Prostate gland (tissue), 2 donors: ENCODE measurements around the gene SYNE1. TPM values are rescaled to one million over a fixed set of nuclear protein-coding genes. Genes with fewer than 3 reads are reported as not detected.

Experiments used
- DNase-seq: peaks from one replicate; pipeline ENCODE4 v3.0.0-alpha.2; 2019; ENCODE audit warnings: low spot score
- H3K27ac ChIP-seq, 2 donors: fragments of 200-600 bp; sonication (generic); 2 replicates each; pipeline ENCODE4 v1.5.1; 2017 to 2019
- H3K27me3 ChIP-seq: fragments of 200-600 bp; sonication (generic); replicated peaks from 2 replicates; pipeline ENCODE4 v1.5.1; 2019; ENCODE audit not compliant: insufficient read depth
- H3K36me3 ChIP-seq, 2 donors: fragments of 200-600 bp; sonication (generic); 1 replicate in 1 of 2; 2 replicates in 1 of 2; pipeline versions ENCODE4 v1.5.1 to v1.8.1; 2017 to 2019
- H3K4me1 ChIP-seq: fragments of 200-600 bp; sonication (generic); replicated peaks from 2 replicates; pipeline ENCODE4 v1.5.1; 2019
- H3K4me3 ChIP-seq, 2 donors: fragments of 200-600 bp; sonication (generic); 2 replicates each; pipeline ENCODE4 v1.5.1; 2017 to 2019
- H3K9me3 ChIP-seq: fragments of 200-600 bp; sonication (generic); 2 replicates; pipeline ENCODE4 v1.5.1; 2017
- POLR2A ChIP-seq: fragments of 450-650 bp; IDR thresholded peaks from one replicate; pipeline ENCODE4 v1.6.1; 2016; ENCODE audit warnings: antibody characterized with exemption, mild to moderate bottlenecking
- POLR2AphosphoS5 ChIP-seq: sonication (generic); formaldehyde crosslinking; IDR thresholded peaks from one replicate; pipeline ENCODE4 v1.6.1; 2017; ENCODE audit warnings: antibody characterized with exemption
- WGBS: methylation state at CpG from one replicate; pipeline ENCODE4 v1.1.5; 2018; 5-methylcytosine and 5-hydroxymethylcytosine counted together
- intact Hi-C: fragments of 100-400 bp; cut with DNase I; formaldehyde crosslinking; loops from one replicate; pipeline ENCODE4 v1.14.2; 2022
- total RNA-seq, 2 donors: library from RNA; depleted of rRNA; stranded (reverse); fragments of >200 nt; gene quantifications; one replicate each; pipeline ENCODE4 v1.1.0, GENCODE V29; 2016
- TF ChIP-seq, protein P1 (sequence below), 4 experiments: fragments of 200-600 bp in 2 of 4; fragments of 450-650 bp in 2 of 4; sonication (generic) in 2 of 4; IDR thresholded peaks; 1 replicate in 3 of 4; 2 replicates in 1 of 4; pipeline ENCODE4 v1.5.1; 2016 to 2019; ENCODE audit warnings: antibody characterized with exemption in 4 of 4, mild to moderate bottlenecking in 2 of 4, moderate library complexity in 2 of 4

SYNE1 gene
- total RNA-seq, 2 donors from 2014 or later, result 36.5 to 154 TPM

DNA sequence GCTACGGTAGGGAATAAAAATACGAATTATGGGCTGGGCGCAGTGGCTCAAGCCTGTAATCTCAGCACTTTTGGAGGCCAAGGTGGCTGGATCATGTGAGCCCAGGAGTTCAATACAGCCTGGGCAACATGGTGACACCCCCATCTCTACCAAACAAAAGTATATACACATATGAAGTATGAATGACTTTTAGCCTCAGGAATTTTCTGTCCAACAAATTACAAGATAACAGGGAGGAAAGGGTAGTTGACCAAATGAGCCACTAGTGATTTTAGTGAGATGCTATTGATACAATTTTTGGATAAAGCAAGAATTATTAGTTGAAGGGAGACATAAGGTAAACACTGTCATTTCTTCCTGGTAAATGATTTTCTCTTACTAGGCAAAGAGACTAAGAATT is 328.2 kb downstream of the SYNE1 start:
- Histone ChIP-seq H3K4me1 (no peaks in the 10 kb centered on the region), H3K27me3 (no peaks in the 10 kb centered on the region), H3K36me3 (no peaks in the 10 kb centered on the region), H3K27ac (no peak overlapping the region), H3K4me3 (no peak overlapping the region), H3K9me3 (no peaks in the 10 kb centered on the region)
- DNase-seq, result no peak
- intact Hi-C loops, result no loop called here
- 95% methylated on average over 3 of the region's 3 CpGs for WGBS
- TF ChIP-seq POLR2AphosphoS5 (no peak), POLR2A (no peak)
- TF ChIP-seq, protein P1, sequence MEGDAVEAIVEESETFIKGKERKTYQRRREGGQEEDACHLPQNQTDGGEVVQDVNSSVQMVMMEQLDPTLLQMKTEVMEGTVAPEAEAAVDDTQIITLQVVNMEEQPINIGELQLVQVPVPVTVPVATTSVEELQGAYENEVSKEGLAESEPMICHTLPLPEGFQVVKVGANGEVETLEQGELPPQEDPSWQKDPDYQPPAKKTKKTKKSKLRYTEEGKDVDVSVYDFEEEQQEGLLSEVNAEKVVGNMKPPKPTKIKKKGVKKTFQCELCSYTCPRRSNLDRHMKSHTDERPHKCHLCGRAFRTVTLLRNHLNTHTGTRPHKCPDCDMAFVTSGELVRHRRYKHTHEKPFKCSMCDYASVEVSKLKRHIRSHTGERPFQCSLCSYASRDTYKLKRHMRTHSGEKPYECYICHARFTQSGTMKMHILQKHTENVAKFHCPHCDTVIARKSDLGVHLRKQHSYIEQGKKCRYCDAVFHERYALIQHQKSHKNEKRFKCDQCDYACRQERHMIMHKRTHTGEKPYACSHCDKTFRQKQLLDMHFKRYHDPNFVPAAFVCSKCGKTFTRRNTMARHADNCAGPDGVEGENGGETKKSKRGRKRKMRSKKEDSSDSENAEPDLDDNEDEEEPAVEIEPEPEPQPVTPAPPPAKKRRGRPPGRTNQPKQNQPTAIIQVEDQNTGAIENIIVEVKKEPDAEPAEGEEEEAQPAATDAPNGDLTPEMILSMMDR (IDR thresholded peaks at IDR 0.05), result no peak

DNA sequence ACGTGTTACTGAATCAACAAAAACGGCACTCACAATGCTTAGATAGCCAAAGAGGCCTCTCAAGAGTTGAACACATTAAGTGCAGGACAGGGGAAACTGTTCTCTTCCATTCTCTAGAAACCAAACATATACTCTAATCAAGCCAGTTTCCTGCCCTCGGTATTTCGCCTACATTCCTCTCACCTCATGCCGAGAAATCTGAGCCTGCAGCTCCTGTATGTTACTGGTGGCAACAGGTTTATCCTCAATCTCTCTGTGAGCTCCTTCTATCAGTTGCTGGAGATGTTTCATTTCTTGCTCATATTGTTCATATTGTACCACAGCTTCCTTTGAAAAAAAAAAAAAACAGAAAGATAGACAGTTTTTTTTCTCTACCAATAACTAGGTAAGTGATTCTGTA is 328.9 kb downstream of the SYNE1 start:
- no peak overlapping the region for H3K4me3 ChIP-seq
- no peaks in the 10 kb centered on the region for H3K4me1 ChIP-seq
- no peak overlapping the region for H3K27ac ChIP-seq
- DNase-seq, result no peak
- H3K9me3 ChIP-seq, result no peaks in the 10 kb centered on the region
- H3K36me3 ChIP-seq, result no peaks in the 10 kb centered on the region
- TF ChIP-seq, protein P1 (IDR thresholded peaks at IDR 0.05), result no peak
- TF ChIP-seq POLR2A (no peak), POLR2AphosphoS5 (no peak)
- 78% methylated on average over 5 of the region's 5 CpGs for WGBS
- H3K27me3 ChIP-seq, result no peaks in the 10 kb centered on the region
- intact Hi-C loops, result no loop called here

DNA sequence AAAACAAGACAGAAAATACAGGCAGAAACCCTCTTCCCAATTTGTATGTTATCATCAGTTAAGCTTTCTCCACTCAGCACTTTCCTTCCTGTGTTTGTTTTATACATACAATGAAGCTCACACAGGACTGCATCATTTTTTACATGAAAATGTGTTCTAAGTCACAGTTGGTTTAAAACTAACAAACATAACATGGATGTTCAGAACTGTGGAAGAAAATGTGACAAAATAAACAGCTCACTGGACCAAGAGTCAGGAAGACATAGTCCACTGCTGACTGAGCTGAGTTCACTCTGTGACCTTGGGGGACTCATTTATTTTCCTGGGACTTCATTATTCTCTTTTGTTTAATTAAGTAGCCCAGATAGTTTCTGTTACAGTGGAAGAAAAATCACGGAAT is 331.5 kb downstream of the SYNE1 start:
- Histone ChIP-seq H3K4me3 (no peak overlapping the region), H3K27ac (no peak overlapping the region), H3K9me3 (no peaks in the 10 kb centered on the region), H3K4me1 (no peaks in the 10 kb centered on the region), H3K27me3 (no peaks in the 10 kb centered on the region), H3K36me3 (no peaks in the 10 kb centered on the region)
- WGBS, result 65% methylated on average over 1 of the region's 1 CpG
- intact Hi-C loops, result no loop called here
- TF ChIP-seq POLR2A, result no peak
- no peak for TF ChIP-seq POLR2AphosphoS5
- TF ChIP-seq, protein P1 (IDR thresholded peaks at IDR 0.05), result no peak
- DNase-seq, result no peak

DNA sequence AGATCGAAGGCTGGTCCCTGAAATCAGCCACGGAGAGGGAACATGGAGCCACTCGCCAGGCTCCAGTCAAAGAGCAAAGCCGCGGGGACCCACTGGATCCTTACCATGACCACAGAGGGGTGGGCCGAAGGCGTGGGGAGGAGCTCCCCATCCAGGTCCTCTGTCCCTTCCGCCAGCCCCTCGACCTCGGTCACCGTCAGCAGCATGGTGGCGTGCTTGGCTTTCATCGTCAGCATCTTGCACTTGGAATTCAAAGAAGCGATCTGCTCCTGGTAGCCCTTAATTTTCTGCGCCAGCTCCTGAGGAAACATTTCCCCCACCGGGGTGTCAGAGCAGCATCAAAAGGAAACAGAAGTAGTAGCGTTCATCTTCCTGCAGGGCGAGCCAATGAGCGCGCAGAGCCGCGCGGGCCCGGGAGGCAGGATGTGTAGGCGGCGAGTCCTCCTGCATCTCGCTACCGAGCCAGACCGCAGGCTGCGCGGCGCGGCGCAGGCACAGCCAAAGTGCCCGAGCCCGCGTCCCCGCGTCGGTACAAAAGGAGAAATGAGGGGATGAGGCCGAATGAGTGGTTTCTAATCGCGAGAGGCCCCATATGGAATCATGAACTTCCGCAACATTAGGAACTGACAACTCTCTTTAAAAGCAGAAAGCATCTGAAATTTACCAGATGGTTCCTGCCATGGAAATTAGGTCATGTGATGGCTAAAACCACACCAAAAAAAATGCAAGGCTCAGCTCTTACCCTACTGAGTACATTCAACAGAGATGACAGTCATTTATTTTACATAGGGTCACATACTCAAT is 335.2 kb downstream of the SYNE1 start:
- intact Hi-C loops, result no loop called here
- DNase-seq, result peak; percentile 74
- H3K4me3 ChIP-seq, result peak overlapping the region; percentile 36 to 42
- TF ChIP-seq, protein P1 (IDR thresholded peaks at IDR 0.05), result peak; percentile 20 to 58 (median 38)
- peak; percentile 53 for TF ChIP-seq POLR2AphosphoS5
- peak; percentile 10 for TF ChIP-seq POLR2A
- no peaks in the 10 kb centered on the region for H3K36me3 ChIP-seq
- H3K9me3 ChIP-seq, result no peaks in the 10 kb centered on the region
- H3K27me3 ChIP-seq, result no peaks in the 10 kb centered on the region
- WGBS, result 0% methylated on average over 44 of the region's 44 CpGs
- no peaks in the 10 kb centered on the region for H3K4me1 ChIP-seq
- H3K27ac ChIP-seq, result peak overlapping the region; percentile 60 to 72
